Bronchial epithelial cell (primary cell): ENCODE data around the gene ZFAND3. TPM values are rescaled to one million over a fixed set of nuclear protein-coding genes. Genes with fewer than 3 reads are reported as not detected.

ENCODE experiments used
- DNase-seq: peaks from one replicate; pipeline ENCODE4 v3.0.0-alpha.2; 2010; ENCODE audit warnings: low read depth
- FAIRE-seq: peaks from 2 replicates; lab custom pipeline; 2011; peaks lifted over from hg19 to GRCh38; lab: Jason Lieb, UNC
- H3K27me3 ChIP-seq: 2 replicates; pipeline ENCODE4 v1.5.1; 2011; ENCODE audit warnings: low read length; ENCODE audit not compliant: control insufficient read depth, insufficient read depth
- H3K36me3 ChIP-seq: 2 replicates; pipeline ENCODE4 v1.5.1; 2011; ENCODE audit warnings: low read length; ENCODE audit not compliant: control insufficient read depth, insufficient read depth
- H3K4me3 ChIP-seq: 2 replicates; pipeline ENCODE4 v1.5.1; 2011; ENCODE audit warnings: mild to moderate bottlenecking, low read depth, low read length, control low read depth
- CTCF ChIP-seq: IDR thresholded peaks from 2 replicates; pipeline ENCODE4 v1.5.1; 2011; ENCODE audit warnings: mild to moderate bottlenecking, moderate library complexity, low read length, control low read depth, inconsistent platforms; ENCODE audit not compliant: insufficient read depth, severe bottlenecking
- total RNA-seq: library from RNA; depleted of rRNA; stranded (reverse); fragments of >200 nt; gene quantifications from 2 replicates; pipeline ENCODE4 v1.2.1, GENCODE V29; 2014

Gene ZFAND3
- total RNA-seq, 1 donor from 2014 or later = 25.5 TPM

GRCh38 chr6:38150021-38150420 is 330.5 kb downstream of the ZFAND3 start:
- Histone ChIP-seq H3K4me3 (no peak overlapping the region), H3K27me3 (no peaks in the 10 kb centered on the region), H3K36me3 (peaks cover 5% of the 10 kb centered on the region)
- no peak for FAIRE-seq
- no peak for DNase-seq
- no peak for TF ChIP-seq CTCF

- Histone ChIP-seq H3K27me3 (no peaks in the 10 kb centered on the region), H3K36me3 (peaks cover 5% of the 10 kb centered on the region), H3K4me3 (no peak overlapping the region)
- TF ChIP-seq CTCF = no peak
- DNase-seq (no peak), FAIRE-seq (no peak)
Observed at GRCh38 chr6:38150681-38151296, 331.3 kb downstream of the ZFAND3 start.

- Histone ChIP-seq H3K4me3 (no peak overlapping the region), H3K27me3 (no peaks in the 10 kb centered on the region), H3K36me3 (peaks cover 5% of the 10 kb centered on the region)
- no peak for DNase-seq
- FAIRE-seq = no peak
- TF ChIP-seq CTCF = no peak
Observed at GRCh38 chr6:38151580-38152500, 332.3 kb downstream of the ZFAND3 start.

GRCh38 chr6:38152620-38153019 is 333.1 kb downstream of the ZFAND3 start:
- FAIRE-seq (no peak), DNase-seq (no peak)
- Histone ChIP-seq H3K4me3 (no peak overlapping the region), H3K27me3 (no peaks in the 10 kb centered on the region), H3K36me3 (peaks cover 5% of the 10 kb centered on the region)
- TF ChIP-seq CTCF = no peak

GRCh38 chr6:38153076-38153797 is 333.7 kb downstream of the ZFAND3 start:
- H3K27me3 ChIP-seq = no peaks in the 10 kb centered on the region
- DNase-seq (no peak), FAIRE-seq (no peak)
- no peak for TF ChIP-seq CTCF
- H3K4me3 ChIP-seq = no peak overlapping the region
- H3K36me3 ChIP-seq = peaks cover 5% of the 10 kb centered on the region
